GM12865 (cell line): ENCODE results near the gene ERCC6L2.
A peak's percentile ranks its signal among the peaks of the same experiment; 100 is the strongest.

ENCODE experiments used
- DNase-seq: peaks from one replicate; pipeline ENCODE4 v3.0.0; 2010; ENCODE audit warnings: low read depth
- H3K4me3 ChIP-seq: 2 replicates; pipeline ENCODE4 v1.5.1; 2011; ENCODE audit warnings: mild to moderate bottlenecking, low read depth, low read length, control low read depth
- CTCF ChIP-seq: IDR thresholded peaks from 2 replicates; pipeline ENCODE4 v1.5.1; 2011; ENCODE audit warnings: low read length, control low read depth, low read depth, inconsistent platforms; ENCODE audit not compliant: insufficient read depth; ENCODE audit errors: missing control alignments

ERCC6L2 gene

GRCh38 chr9:95876595-95876994 lies 1.1 kb downstream of the ERCC6L2 start:
- H3K4me3 ChIP-seq: no peak overlapping the region
- TF ChIP-seq CTCF: no peak
- DNase-seq: peak; percentile 24

- no peak for DNase-seq
- TF ChIP-seq CTCF: no peak
- no peak overlapping the region for H3K4me3 ChIP-seq
Observed at GRCh38 chr9:95877984-95878383, 2.5 kb downstream of the ERCC6L2 start.

- no peak overlapping the region for H3K4me3 ChIP-seq
- TF ChIP-seq CTCF: no peak
- no peak for DNase-seq
Observed at GRCh38 chr9:95879591-95879990, 4.1 kb downstream of the ERCC6L2 start.

GRCh38 chr9:95880021-95880690 lies 4.7 kb downstream of the ERCC6L2 start:
- no peak for DNase-seq
- no peak for TF ChIP-seq CTCF
- no peak overlapping the region for H3K4me3 ChIP-seq

GRCh38 chr9:95887926-95888497 lies 12.5 kb downstream of the ERCC6L2 start:
- no peak for TF ChIP-seq CTCF
- no peak overlapping the region for H3K4me3 ChIP-seq
- no peak for DNase-seq

GRCh38 chr9:95890594-95890993 lies 15.1 kb downstream of the ERCC6L2 start:
- DNase-seq: no peak
- TF ChIP-seq CTCF: no peak
- H3K4me3 ChIP-seq: no peak overlapping the region

- DNase-seq: no peak
- H3K4me3 ChIP-seq: no peak overlapping the region
- no peak for TF ChIP-seq CTCF
Observed at GRCh38 chr9:95891067-95891671, 15.7 kb downstream of the ERCC6L2 start.
